Endodermal cell (in vitro differentiated cells): Measurements from ENCODE around the gene EEA1. TPM values are rescaled to one million over a fixed set of nuclear protein-coding genes. Genes with fewer than 3 reads are reported as not detected.
A peak's percentile ranks its signal among the peaks of the same experiment; 100 is the strongest.

Source experiments
- DNase-seq: peaks from one replicate; pipeline ENCODE4 v3.0.0-alpha.2; 2017
- H3K27ac ChIP-seq: 2 replicates; pipeline ENCODE4 v1.5.1; 2013; ENCODE audit warnings: mild to moderate bottlenecking, low read depth, low read length, moderate library complexity
- H3K27me3 ChIP-seq: 2 replicates; pipeline ENCODE4 v1.6.1; 2013; ENCODE audit warnings: mild to moderate bottlenecking, low read length, moderate library complexity; ENCODE audit not compliant: insufficient read depth, control insufficient read depth, poor library complexity, severe bottlenecking
- H3K36me3 ChIP-seq: 2 replicates; pipeline ENCODE4 v1.7.0; 2013; ENCODE audit warnings: mild to moderate bottlenecking, low read length, moderate library complexity; ENCODE audit not compliant: control insufficient read depth, insufficient read depth
- H3K4me1 ChIP-seq: one replicate; pipeline ENCODE4 v1.7.0; 2013; ENCODE audit warnings: low read length; ENCODE audit not compliant: control insufficient read depth, insufficient read depth
- H3K4me3 ChIP-seq: 2 replicates; pipeline ENCODE4 v1.5.1; 2013; ENCODE audit warnings: mild to moderate bottlenecking, low read length, moderate library complexity
- H3K9ac ChIP-seq: 2 replicates; pipeline ENCODE4 v1.6.1; 2013; ENCODE audit warnings: mild to moderate bottlenecking, low read length, moderate library complexity; ENCODE audit not compliant: poor library complexity, severe bottlenecking; ENCODE audit errors: extremely low read depth
- H3K9me3 ChIP-seq: 2 replicates; pipeline ENCODE4 v1.6.1; 2013; ENCODE audit warnings: mild to moderate bottlenecking, low read length, moderate library complexity; ENCODE audit not compliant: control insufficient read depth
- H3K27ac Mint-ChIP-seq: 2 replicates; pipeline ENCODE4 v1.8.0; 2020; ENCODE audit warnings: mixed read lengths
- H3K27me3 Mint-ChIP-seq: 2 replicates; pipeline ENCODE4 v1.8.0; 2021; ENCODE audit warnings: mild to moderate bottlenecking, mixed read lengths; ENCODE audit not compliant: insufficient read depth
- H3K36me3 Mint-ChIP-seq: 2 replicates; pipeline ENCODE4 v1.8.0; 2020; ENCODE audit warnings: low read depth, mixed read lengths
- H3K4me1 Mint-ChIP-seq: 2 replicates; pipeline ENCODE4 v1.8.0; 2020; ENCODE audit warnings: mixed read lengths
- H3K4me3 Mint-ChIP-seq: 2 replicates; pipeline ENCODE4 v1.8.0; 2020; ENCODE audit warnings: mild to moderate bottlenecking, moderate library complexity, mixed read lengths
- H3K9me3 Mint-ChIP-seq: 2 replicates; pipeline ENCODE4 v1.8.0; 2020; ENCODE audit warnings: mild to moderate bottlenecking, mixed read lengths
- WGBS, 2 experiments: methylation state at CpG; one replicate each; pipeline versions ENCODE4 v1.1.5 to v1.1.7; 2013; ENCODE audit warnings: missing lambda C conversion rate in 2 of 2, mixed read lengths in 1 of 2; ENCODE audit not compliant: insufficient coverage in 1 of 2, insufficient read length in 1 of 2; 5-methylcytosine and 5-hydroxymethylcytosine counted together
- total RNA-seq, 2 donors: library from RNA; stranded (reverse); fragmentation: NEBNext Ultra II Directional in 1 of 2; extraction: Animal tissue kit (Norgen Biotek cat#: 25700) in 1 of 2; gene quantifications; 2 replicates in 1 of 2; 3 replicates in 1 of 2; pipeline ENCODE4 v1.2.1, GENCODE V29; 2021
- TF ChIP-seq, protein P1 (sequence below): fragments of 200-600 bp; sonication (generic); conservative IDR thresholded peaks from 2 replicates; pipeline ENCODE4 v1.5.0; 2021; ENCODE audit warnings: antibody characterized with exemption, mild to moderate bottlenecking

The EEA1 gene
- total RNA-seq, 2 donors from 2014 or later: 28.2 to 32.5 TPM

DNA sequence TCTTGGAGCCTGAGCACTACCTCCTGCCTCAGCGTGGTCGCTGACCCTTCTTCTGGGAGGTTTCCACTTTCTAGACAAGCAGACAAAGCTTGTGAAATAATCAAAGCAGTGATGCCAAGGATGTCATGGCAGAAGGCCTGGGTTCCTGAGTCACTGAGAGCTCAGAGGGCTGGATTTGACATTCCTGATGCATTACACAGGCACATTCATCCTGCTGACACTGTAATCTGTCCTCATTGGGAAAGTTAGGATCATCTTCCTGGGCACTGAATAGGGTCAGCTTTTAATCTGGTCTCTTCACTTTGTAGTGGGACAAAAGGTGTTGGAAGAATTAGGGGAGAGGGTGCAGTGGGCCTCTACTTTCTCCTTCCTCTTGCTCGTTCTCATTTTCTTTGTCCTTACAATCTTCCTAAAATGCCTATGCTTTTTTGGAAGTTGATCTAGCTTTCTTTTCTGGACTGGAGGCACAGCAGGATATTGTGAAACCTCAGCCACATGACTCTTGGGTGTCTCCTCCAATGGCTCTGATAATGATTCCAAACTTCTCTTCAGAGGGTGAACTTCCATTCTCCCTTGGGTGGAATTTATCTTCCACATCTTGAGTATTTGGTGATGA is 29.6 kb downstream of the EEA1 start:
- peaks cover 15% of the 10 kb centered on the region for H3K4me1 Mint-ChIP-seq
- peaks cover 14% of the 10 kb centered on the region for H3K36me3 ChIP-seq
- no peak overlapping the region for H3K4me3 ChIP-seq

DNA sequence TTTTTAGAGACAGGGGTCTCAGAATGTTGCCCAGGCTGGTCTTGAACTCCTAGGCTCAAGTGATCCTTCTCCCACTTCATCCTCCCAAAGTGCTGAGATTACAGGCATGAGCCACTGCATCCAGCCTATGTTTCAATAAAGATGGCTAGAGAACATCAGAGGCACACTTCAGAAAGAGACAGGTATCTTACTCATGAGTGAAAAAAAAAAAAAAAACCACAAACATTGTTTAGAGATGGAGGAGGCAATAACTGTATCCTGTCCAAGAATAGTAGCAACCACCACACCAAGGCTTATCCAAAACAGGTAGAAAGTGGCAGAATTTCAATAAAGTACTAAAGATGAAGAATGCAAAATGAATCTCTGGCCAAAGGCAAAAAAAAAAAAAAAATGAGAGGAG is 30.3 kb downstream of the EEA1 start:
- Mint-ChIP-seq H3K4me1 (peaks cover 12% of the 10 kb centered on the region), H3K9me3 (peaks cover 7% of the 10 kb centered on the region), H3K27ac (peak overlapping the region; percentile 87), H3K27me3 (no peaks in the 10 kb centered on the region), H3K4me3 (no peak overlapping the region), H3K36me3 (peaks cover 26% of the 10 kb centered on the region)
- Histone ChIP-seq H3K9me3 (no peaks in the 10 kb centered on the region), H3K4me1 (peaks cover 12% of the 10 kb centered on the region), H3K27me3 (no peaks in the 10 kb centered on the region), H3K27ac (no peak overlapping the region), H3K36me3 (peaks cover 14% of the 10 kb centered on the region), H3K9ac (peak overlapping the region; percentile 24), H3K4me3 (no peak overlapping the region)
- no peak for DNase-seq
- TF ChIP-seq, protein P1, sequence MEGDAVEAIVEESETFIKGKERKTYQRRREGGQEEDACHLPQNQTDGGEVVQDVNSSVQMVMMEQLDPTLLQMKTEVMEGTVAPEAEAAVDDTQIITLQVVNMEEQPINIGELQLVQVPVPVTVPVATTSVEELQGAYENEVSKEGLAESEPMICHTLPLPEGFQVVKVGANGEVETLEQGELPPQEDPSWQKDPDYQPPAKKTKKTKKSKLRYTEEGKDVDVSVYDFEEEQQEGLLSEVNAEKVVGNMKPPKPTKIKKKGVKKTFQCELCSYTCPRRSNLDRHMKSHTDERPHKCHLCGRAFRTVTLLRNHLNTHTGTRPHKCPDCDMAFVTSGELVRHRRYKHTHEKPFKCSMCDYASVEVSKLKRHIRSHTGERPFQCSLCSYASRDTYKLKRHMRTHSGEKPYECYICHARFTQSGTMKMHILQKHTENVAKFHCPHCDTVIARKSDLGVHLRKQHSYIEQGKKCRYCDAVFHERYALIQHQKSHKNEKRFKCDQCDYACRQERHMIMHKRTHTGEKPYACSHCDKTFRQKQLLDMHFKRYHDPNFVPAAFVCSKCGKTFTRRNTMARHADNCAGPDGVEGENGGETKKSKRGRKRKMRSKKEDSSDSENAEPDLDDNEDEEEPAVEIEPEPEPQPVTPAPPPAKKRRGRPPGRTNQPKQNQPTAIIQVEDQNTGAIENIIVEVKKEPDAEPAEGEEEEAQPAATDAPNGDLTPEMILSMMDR: no peak

More for the DNA sequence above, 29.6 kb downstream of the EEA1 start:
- Mint-ChIP-seq H3K27ac (peak overlapping the region; percentile 87), H3K36me3 (peaks cover 26% of the 10 kb centered on the region), H3K4me3 (no peak overlapping the region), H3K9me3 (peaks cover 7% of the 10 kb centered on the region), H3K27me3 (no peaks in the 10 kb centered on the region)
- Histone ChIP-seq H3K27me3 (no peaks in the 10 kb centered on the region), H3K4me1 (peaks cover 12% of the 10 kb centered on the region), H3K9me3 (no peaks in the 10 kb centered on the region), H3K27ac (no peak overlapping the region), H3K9ac (peak overlapping the region; percentile 24)
- WGBS, 2 experiments: 68 to 82% methylated on average over 2 to 3 of the region's 3 CpGs
- DNase-seq: peak; percentile 72
- TF ChIP-seq, protein P1: no peak

DNA sequence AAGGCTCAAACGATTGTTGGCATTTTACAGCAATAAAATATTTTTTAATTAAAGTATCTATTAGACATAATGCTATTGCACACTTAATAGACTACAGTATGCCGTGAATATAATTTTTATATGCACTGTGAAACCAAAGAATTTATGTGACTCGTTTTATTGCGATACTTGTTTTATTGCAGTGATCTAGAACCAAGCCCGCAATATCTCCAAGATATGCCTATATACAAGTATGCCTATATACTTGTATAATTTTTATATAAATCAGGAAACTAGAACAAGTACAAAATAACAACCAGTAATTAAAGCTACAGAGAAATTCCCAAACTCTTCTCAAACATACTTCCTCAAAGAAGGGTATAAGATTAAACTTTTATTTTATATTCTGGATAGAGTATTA is 31.3 kb downstream of the EEA1 start:
- H3K36me3 Mint-ChIP-seq: peaks cover 23% of the 10 kb centered on the region
- no peak overlapping the region for H3K4me3 Mint-ChIP-seq
- H3K9me3 ChIP-seq: no peaks in the 10 kb centered on the region
- H3K4me1 ChIP-seq: peaks cover 12% of the 10 kb centered on the region
- H3K27ac ChIP-seq: no peak overlapping the region
- H3K4me3 ChIP-seq: no peak overlapping the region
- 100% methylated on average over 4 of the region's 5 CpGs; no CpG with 5 or more reads in 1 of the 2 experiments for WGBS, 2 experiments
- TF ChIP-seq, protein P1: no peak
- H3K36me3 ChIP-seq: peaks cover 14% of the 10 kb centered on the region
- H3K9ac ChIP-seq: no peak overlapping the region
- H3K9me3 Mint-ChIP-seq: peaks cover 4% of the 10 kb centered on the region
- no peaks in the 10 kb centered on the region for H3K27me3 ChIP-seq
- no peak overlapping the region for H3K27ac Mint-ChIP-seq
- H3K27me3 Mint-ChIP-seq: no peaks in the 10 kb centered on the region
- no peak for DNase-seq
- peaks cover 12% of the 10 kb centered on the region for H3K4me1 Mint-ChIP-seq
